Cardiac fibroblast (primary cell): ENCODE measurements around the gene BLTP2.

Source experiments
- DNase-seq, 2 donors: peaks; one replicate each; pipeline versions ENCODE4 v3.0.0 to v3.0.0-alpha.2; 2010; ENCODE audit warnings: low read depth in 2 of 2
- H3K4me3 ChIP-seq, 2 donors: replicated peaks in 1 of 2; 1 replicate in 1 of 2; 2 replicates in 1 of 2; pipeline ENCODE4 v1.5.1; 2011; ENCODE audit warnings: low read depth in 2 of 2, low read length in 2 of 2, mild to moderate bottlenecking in 2 of 2, moderate library complexity in 1 of 2
- CTCF ChIP-seq: IDR thresholded peaks from one replicate; pipeline ENCODE4 v1.5.1; 2011; ENCODE audit warnings: low read depth, mild to moderate bottlenecking, low read length, inconsistent platforms

The BLTP2 gene

GRCh38 chr17:28646039-28646754 lies 1.2 kb upstream of the BLTP2 start:
- H3K4me3 ChIP-seq: no peak overlapping the region
- peak in 1 of 2 donors; percentile 2 for DNase-seq
- TF ChIP-seq CTCF: no peak

DNA sequence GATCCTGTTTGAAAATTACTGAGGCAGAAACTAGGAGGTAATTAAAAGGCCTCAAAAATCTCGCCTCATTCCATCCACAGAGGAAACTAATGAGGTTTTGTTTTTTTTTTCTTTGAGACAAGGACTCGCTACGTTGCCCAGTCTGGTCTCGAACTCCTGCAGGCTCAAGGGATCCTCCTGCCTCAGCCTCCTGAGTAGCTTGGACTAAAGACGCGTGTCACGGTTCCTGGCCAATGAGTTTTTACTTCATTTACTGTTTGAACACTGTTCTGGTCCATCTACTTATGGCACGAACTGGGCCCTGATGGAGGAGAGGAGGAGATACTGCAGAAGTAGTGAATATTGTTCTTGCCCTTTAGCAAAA lies 600 bp upstream of the BLTP2 start:
- no peak for TF ChIP-seq CTCF
- DNase-seq: no peak
- peak overlapping the region; percentile 54 to 91 for H3K4me3 ChIP-seq

DNA sequence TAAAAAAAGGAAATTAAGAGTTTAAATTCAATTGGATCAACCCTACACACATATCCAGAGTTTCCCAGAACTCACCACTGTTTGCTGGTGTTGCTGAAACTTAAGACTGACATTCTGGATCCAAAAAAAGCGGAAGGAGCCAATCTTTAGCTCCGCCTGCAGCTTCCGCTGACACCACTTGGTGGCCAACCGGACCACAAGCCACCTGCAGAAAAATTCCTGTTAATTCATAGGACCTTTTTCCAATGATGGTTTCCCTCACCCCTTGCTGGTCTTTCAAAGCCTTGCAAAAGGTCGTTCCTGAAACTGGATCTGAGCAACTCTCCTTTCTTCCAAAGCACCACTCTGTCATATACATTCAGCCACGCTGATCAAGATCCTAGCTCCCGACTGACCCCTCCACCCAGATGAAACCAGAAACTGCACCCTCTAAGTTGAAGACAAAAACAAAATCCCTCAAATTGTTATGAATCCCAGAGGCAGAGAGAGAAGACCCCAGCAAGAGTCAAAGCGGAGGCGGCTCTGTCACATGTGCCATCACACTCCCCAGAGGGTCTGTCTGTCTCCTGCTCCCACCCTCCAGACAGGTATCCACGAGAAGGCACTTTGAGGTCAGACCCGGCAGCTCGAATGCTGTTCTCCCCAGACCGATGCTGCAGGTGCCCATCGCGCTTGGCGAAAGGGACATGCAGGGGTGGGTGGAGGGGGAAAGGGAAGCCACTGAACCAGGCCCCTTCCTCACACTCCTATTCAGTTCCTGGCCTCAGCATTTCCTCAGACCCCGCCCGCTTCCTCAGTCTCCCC lies 773 bp downstream of the BLTP2 start:
- TF ChIP-seq CTCF: peak; percentile 59
- H3K4me3 ChIP-seq: peak overlapping the region; percentile 90 to 91

GRCh38 chr17:28641579-28641978 lies 3.4 kb downstream of the BLTP2 start:
- no peak for TF ChIP-seq CTCF
- DNase-seq: no peak
- H3K4me3 ChIP-seq: no peak overlapping the region

More for the DNA sequence above, 773 bp downstream of the BLTP2 start:
- DNase-seq: peak; percentile 61 to 69

GRCh38 chr17:28635506-28635905 lies 9.5 kb downstream of the BLTP2 start:
- no peak for TF ChIP-seq CTCF
- no peak overlapping the region for H3K4me3 ChIP-seq
- DNase-seq: no peak

DNA sequence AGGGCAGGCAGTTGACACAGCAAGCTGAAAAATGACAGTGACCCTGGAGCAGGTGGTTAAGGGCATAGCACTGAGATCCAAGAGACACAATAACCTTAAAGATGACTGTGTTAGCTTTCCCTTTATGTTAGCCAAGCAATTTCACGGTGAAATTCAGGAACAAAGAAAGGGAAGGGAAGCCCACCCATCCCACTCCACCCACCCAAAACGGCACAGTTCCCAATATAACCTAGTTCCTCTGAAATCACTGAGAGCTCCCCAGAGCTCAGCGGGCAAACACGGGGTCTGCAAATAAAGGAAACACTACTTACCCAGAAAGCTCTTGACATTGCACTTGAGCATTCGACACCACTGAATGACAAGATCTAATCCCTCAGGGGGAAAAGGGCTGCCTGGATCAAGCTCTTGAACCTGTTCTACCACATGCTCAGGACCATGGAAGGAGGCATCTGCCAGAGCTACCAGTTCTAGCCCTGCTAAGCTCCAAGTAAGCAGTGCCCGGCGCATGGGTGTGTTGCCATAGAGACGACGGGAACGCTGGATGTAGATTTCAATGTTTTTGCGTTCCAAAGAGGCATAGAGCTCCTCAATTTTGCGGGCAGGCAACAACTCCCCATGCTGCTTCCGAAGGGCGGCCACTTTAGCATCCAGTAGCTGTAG lies 10.6 kb downstream of the BLTP2 start:
- TF ChIP-seq CTCF: no peak
- DNase-seq: no peak
- no peak overlapping the region for H3K4me3 ChIP-seq
